Lower lobe of right lung (tissue), 2 donors: Measurements from ENCODE around the gene TRMT11. TPM values are rescaled to one million over a fixed set of nuclear protein-coding genes. Genes with fewer than 3 reads are reported as not detected.

Experiments
- ATAC-seq, 2 donors: fragments of 200-7000 bp; cut with Tn5 transposase; one replicate each; pipeline ENCODE4 v1.9.1; 2020 to 2022; ENCODE audit warnings: mild to moderate bottlenecking in 2 of 2, moderate library complexity in 2 of 2
- DNase-seq: peaks from one replicate; pipeline ENCODE4 v3.0.0-alpha.2; 2020
- H3K27ac ChIP-seq: fragments of 200-600 bp; one replicate; pipeline ENCODE4 v1.8.0; 2022
- H3K27me3 ChIP-seq: fragments of 200-600 bp; one replicate; pipeline ENCODE4 v1.8.0; 2022; ENCODE audit warnings: low read depth
- H3K36me3 ChIP-seq: fragments of 200-600 bp; one replicate; pipeline ENCODE4 v1.8.0; 2022; ENCODE audit warnings: mild to moderate bottlenecking
- H3K4me1 ChIP-seq: fragments of 200-600 bp; one replicate; pipeline ENCODE4 v1.8.0; 2022
- H3K4me3 ChIP-seq: fragments of 200-600 bp; one replicate; pipeline ENCODE4 v1.8.0; 2022; ENCODE audit warnings: mild to moderate bottlenecking
- H3K9me3 ChIP-seq: fragments of 200-600 bp; one replicate; pipeline ENCODE4 v1.8.0; 2022
- intact Hi-C: fragments of 100-400 bp; cut with DNase I; formaldehyde crosslinking; loops from one replicate; pipeline ENCODE4 v1.11.0; 2022
- total RNA-seq: library from RNA; stranded (reverse); fragmentation: NEBNext Ultra II Directional; extraction: Animal tissue kit (Norgen Biotek cat#: 25700); gene quantifications from one replicate; pipeline ENCODE4 v1.2.1, GENCODE V29; 2021
- TF ChIP-seq, protein P1 (sequence below): fragments of 200-600 bp; IDR thresholded peaks from one replicate; pipeline ENCODE4 v1.8.0; 2022; ENCODE audit warnings: antibody characterized with exemption, mild to moderate bottlenecking
- donor health status: DM: no; HTN: yes; CAD: no; lungs with severe emphysema.

TRMT11 gene
- total RNA-seq, 1 donor from 2014 or later, result 17.1 TPM

DNA sequence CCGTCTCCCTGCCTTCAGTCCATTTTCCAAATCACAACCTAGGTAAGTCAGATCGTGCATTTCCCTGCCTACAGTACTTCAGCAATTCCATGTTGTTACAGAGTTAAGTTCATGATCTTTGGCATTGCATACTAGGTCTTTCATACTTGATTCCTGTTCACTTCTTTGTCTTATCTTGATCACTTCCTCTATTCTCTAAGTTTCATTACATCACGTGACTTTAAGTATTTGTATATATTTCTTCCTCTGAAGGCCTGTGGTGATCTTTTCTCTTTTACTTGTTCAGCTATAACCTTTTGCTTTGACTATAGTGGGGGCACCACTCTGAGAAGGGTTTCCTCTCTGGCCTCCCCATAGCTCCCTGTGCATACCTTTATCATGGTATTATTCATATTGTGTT lies 100.2 kb downstream of the TRMT11 start:
- TF ChIP-seq, protein P1, sequence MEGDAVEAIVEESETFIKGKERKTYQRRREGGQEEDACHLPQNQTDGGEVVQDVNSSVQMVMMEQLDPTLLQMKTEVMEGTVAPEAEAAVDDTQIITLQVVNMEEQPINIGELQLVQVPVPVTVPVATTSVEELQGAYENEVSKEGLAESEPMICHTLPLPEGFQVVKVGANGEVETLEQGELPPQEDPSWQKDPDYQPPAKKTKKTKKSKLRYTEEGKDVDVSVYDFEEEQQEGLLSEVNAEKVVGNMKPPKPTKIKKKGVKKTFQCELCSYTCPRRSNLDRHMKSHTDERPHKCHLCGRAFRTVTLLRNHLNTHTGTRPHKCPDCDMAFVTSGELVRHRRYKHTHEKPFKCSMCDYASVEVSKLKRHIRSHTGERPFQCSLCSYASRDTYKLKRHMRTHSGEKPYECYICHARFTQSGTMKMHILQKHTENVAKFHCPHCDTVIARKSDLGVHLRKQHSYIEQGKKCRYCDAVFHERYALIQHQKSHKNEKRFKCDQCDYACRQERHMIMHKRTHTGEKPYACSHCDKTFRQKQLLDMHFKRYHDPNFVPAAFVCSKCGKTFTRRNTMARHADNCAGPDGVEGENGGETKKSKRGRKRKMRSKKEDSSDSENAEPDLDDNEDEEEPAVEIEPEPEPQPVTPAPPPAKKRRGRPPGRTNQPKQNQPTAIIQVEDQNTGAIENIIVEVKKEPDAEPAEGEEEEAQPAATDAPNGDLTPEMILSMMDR, result no peak
- DNase-seq (no peak), ATAC-seq (no peak)
- no peaks in the 10 kb centered on the region for H3K27me3 ChIP-seq
- intact Hi-C loops, result no loop called here
- H3K36me3 ChIP-seq, result no peaks in the 10 kb centered on the region
- no peaks in the 10 kb centered on the region for H3K9me3 ChIP-seq
- H3K4me3 ChIP-seq, result no peak overlapping the region
- H3K27ac ChIP-seq, result no peak overlapping the region
- H3K4me1 ChIP-seq, result no peaks in the 10 kb centered on the region

Other genes starting within 250 kb of the TRMT11 start
- 2.8 TPM for gene HEY2, start 236.9 kb upstream of the TRMT11 start, total RNA-seq
- gene NCOA7, start 195.6 kb upstream of the TRMT11 start, total RNA-seq, result 64.4 TPM
- gene HINT3, start 29.8 kb upstream of the TRMT11 start, total RNA-seq, result 28.3 TPM